ENCODE results near the gene OR56A1. TPM values are rescaled to one million over a fixed set of nuclear protein-coding genes. Genes with fewer than 3 reads are reported as not detected.

Gene OR56A1, protein sequence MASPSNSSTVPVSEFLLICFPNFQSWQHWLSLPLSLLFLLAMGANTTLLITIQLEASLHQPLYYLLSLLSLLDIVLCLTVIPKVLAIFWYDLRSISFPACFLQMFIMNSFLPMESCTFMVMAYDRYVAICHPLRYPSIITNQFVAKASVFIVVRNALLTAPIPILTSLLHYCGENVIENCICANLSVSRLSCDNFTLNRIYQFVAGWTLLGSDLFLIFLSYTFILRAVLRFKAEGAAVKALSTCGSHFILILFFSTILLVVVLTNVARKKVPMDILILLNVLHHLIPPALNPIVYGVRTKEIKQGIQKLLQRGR
- not detected in 5 replicates for total RNA-seq (2022; extraction: Qiagen RNA extraction; ENCODE audit: low read depth)

DNA sequence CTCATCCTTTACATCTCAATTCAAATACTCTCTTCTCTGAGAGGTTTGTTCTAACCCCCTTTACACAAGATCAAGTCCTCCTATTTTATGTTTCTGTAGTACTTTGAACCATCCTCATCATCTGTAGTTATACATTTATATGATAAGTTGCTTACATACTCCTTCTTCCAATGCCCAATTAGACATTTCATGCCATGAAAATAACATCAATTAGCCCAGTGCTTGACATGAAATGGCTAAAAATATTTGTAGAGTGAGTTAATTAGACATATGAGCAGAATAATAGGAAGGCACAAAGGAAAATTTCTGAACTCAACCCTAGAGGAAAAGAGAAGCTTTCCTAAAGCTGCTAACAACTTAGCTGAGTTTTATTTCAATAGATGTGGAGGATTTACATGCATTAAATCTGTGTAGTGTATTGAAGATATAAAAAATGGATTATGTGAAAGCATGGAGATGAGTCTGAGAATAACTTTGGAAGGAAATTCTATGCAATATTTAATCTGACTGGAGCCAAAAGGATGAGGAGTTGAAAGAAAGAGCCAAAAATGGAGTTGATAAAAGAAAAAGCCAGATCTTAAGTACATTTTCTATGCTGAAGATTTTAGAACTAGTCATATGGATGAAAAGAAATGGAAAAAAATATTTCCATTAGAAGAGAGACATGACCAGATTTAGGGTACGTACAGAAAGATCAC lies at the start of gene OR56A1:
OR56A1 (minus strand) TSS at position 51 of the 698 bp plus-strand sequence. CDS start 3,066 bp downstream, outside the sequence.

DNA sequence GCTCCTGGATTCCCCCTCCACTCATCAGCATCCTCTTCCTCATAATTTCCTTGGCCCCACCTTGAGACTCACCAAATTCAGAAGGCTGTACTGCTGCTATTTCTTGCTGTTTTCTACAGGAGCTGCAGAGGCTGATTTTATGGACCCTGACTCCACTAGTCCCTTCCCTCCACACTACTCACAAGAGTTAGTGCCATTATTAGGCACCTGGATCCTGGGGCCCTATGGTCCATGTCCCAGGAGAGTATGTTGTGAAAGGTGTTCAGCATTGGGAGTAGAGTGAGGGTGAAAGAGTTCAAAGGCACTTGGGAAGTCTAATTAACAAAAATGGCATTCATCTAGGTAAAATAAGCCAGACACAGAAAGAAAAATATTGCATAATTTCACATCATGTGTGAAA lies 23.7 kb downstream of the OR56A1 start, which contains the start of gene OR56A4:
OR56A4 (minus strand) TSS at position 101 of the 400 bp plus-strand sequence. CDS start 3,954 bp downstream, outside the sequence.

DNA sequence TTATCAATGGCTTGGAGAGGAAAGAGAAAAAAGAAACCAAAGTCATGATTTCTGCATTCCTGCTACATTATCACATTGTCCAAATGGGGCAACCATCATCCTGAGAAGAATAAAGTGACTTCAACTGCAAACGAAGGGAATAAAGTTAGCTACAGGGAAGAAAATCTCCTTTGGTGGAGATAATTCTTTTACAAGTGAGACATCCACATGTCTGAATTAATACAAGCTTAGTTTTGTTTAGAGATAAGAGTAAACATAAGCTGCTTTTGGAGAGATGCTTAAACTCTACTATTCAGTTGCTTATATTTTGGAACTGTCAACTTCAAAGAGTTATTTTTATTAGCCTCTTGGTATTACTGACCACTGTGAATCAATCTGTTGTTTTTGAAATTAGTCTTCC lies 43.7 kb downstream of the OR56A1 start, which contains the start of gene OR52L1:
OR52L1 (minus strand) TSS at position 101 of the 400 bp plus-strand sequence; CDS start at position 46, 55 bp downstream.

Other genes starting within 250 kb of the OR56A1 start
- gene OR52N5, start 247.4 kb downstream of the OR56A1 start, total RNA-seq (2022; extraction: Qiagen RNA extraction; ENCODE audit: low read depth) = not detected in 5 replicates
- gene OR52N1, start 239.5 kb downstream of the OR56A1 start, total RNA-seq (2022; extraction: Qiagen RNA extraction; ENCODE audit: low read depth) = not detected in 5 replicates
- not detected in 5 replicates for gene OR52N2, start 221.8 kb downstream of the OR56A1 start, total RNA-seq (2022; extraction: Qiagen RNA extraction; ENCODE audit: low read depth)
- not detected in 5 replicates for gene OR52E6, start 188.9 kb downstream of the OR56A1 start, total RNA-seq (2022; extraction: Qiagen RNA extraction; ENCODE audit: low read depth)
- gene OR52E8, start 173.1 kb downstream of the OR56A1 start, total RNA-seq (2022; extraction: Qiagen RNA extraction; ENCODE audit: low read depth) = not detected in 5 replicates
- gene OR52E4, start 150.1 kb downstream of the OR56A1 start, total RNA-seq (2022; extraction: Qiagen RNA extraction; ENCODE audit: low read depth) = not detected in 5 replicates
- gene OR52E5, start 137.6 kb downstream of the OR56A1 start, total RNA-seq (2022; extraction: Qiagen RNA extraction; ENCODE audit: low read depth) = not detected in 5 replicates
- not detected in 5 replicates for gene OR56A3, start 88.5 kb downstream of the OR56A1 start, total RNA-seq (2022; extraction: Qiagen RNA extraction; ENCODE audit: low read depth)
- not detected in 5 replicates for gene OR56A5, start 62.3 kb downstream of the OR56A1 start, total RNA-seq (2022; extraction: Qiagen RNA extraction; ENCODE audit: low read depth)
- not detected in 5 replicates for gene OR52L1, start 43.8 kb downstream of the OR56A1 start, total RNA-seq (2022; extraction: Qiagen RNA extraction; ENCODE audit: low read depth)
- gene OR56A4, start 23.8 kb downstream of the OR56A1 start, total RNA-seq (2022; extraction: Qiagen RNA extraction; ENCODE audit: low read depth) = not detected in 5 replicates
- gene OR56B4, start 76.9 kb upstream of the OR56A1 start, total RNA-seq (2022; extraction: Qiagen RNA extraction; ENCODE audit: low read depth) = not detected in 5 replicates
- not detected in 5 replicates for gene OR52B2, start 139.6 kb upstream of the OR56A1 start, total RNA-seq (2022; extraction: Qiagen RNA extraction; ENCODE audit: low read depth)
- not detected in 5 replicates for gene OR52W1, start 168.5 kb upstream of the OR56A1 start, total RNA-seq (2022; extraction: Qiagen RNA extraction; ENCODE audit: low read depth)
- not detected in 5 replicates for gene C11orf42, start 174.8 kb upstream of the OR56A1 start, total RNA-seq (2022; extraction: Qiagen RNA extraction; ENCODE audit: low read depth)
- 14.3 to 23.7 TPM (median 17.4 TPM) in 5 replicates for gene FHIP1B, start 203.9 kb upstream of the OR56A1 start, total RNA-seq (2022; extraction: Qiagen RNA extraction; ENCODE audit: low read depth)
- 0.12 TPM in 2 of 5 replicates, not detected in the others for gene CNGA4, start 208.3 kb upstream of the OR56A1 start, total RNA-seq (2022; extraction: Qiagen RNA extraction; ENCODE audit: low read depth)
- not detected in 5 replicates for gene CCKBR, start 229.1 kb upstream of the OR56A1 start, total RNA-seq (2022; extraction: Qiagen RNA extraction; ENCODE audit: low read depth)